Naive thymus-derived CD8-positive, alpha-beta T cell (primary cell): ENCODE data around the gene MUC5B. TPM values are rescaled to one million over a fixed set of nuclear protein-coding genes. Genes with fewer than 3 reads are reported as not detected.
A peak's percentile ranks its signal among the peaks of the same experiment; 100 is the strongest.
"Not testable (repeated sequence)": the region's sequence is repeated elsewhere in the genome, so short reads cannot be mapped to it uniquely, and the experiment has no call there.

Experiments used
- ATAC-seq, 2 donors: fragments of 150-1000 bp; cut with Tn5 transposase in 1 of 2; sonication (Bioruptor Pico), chemical (Tn5 transposase) in 1 of 2; 1 replicate in 1 of 2; 2 replicates in 1 of 2; pipeline ENCODE4 v1.10.0; 2021; ENCODE audit warnings: mild to moderate bottlenecking in 2 of 2, moderate library complexity in 2 of 2
- POLR2A ChIA-PET: fragments of 350-600 bp; sonication (Branson Sonifier 250); formaldehyde crosslinking; loops from one replicate; lab custom pipeline; 2021; ENCODE audit warnings: antibody characterized with exemption; lab: Charles Lee
- DNase-seq, 10 donors: peaks; one replicate each; pipeline versions ENCODE4 v3.0.0 to v3.0.0-alpha.2; 2020 to 2022
- H3K27ac Mint-ChIP-seq, 10 donors: one replicate each; pipeline ENCODE4 v1.8.0; 2020 to 2022; ENCODE audit warnings: mild to moderate bottlenecking in 10 of 10, mixed read lengths in 10 of 10, moderate library complexity in 4 of 10, inconsistent platforms in 1 of 10
- H3K27me3 Mint-ChIP-seq, 5 donors: one replicate each; pipeline ENCODE4 v1.8.0; 2021 to 2022; ENCODE audit warnings: mixed read lengths in 5 of 5
- H3K36me3 Mint-ChIP-seq, 3 donors: one replicate each; pipeline ENCODE4 v1.8.0; 2020 to 2022; ENCODE audit warnings: mixed read lengths in 3 of 3, mild to moderate bottlenecking in 2 of 3, inconsistent platforms in 1 of 3
- H3K4me1 Mint-ChIP-seq, 4 donors: one replicate each; pipeline ENCODE4 v1.8.0; 2021 to 2022; ENCODE audit warnings: mixed read lengths in 4 of 4
- H3K4me3 Mint-ChIP-seq, 10 donors: one replicate each; pipeline ENCODE4 v1.8.0; 2020 to 2022; ENCODE audit warnings: mild to moderate bottlenecking in 10 of 10, mixed read lengths in 10 of 10, moderate library complexity in 6 of 10, inconsistent platforms in 1 of 10
- H3K9me3 Mint-ChIP-seq, 9 donors: one replicate each; pipeline ENCODE4 v1.8.0; 2020 to 2022; ENCODE audit warnings: mixed read lengths in 9 of 9, mild to moderate bottlenecking in 3 of 9, inconsistent platforms in 1 of 9, moderate library complexity in 1 of 9
- polyA plus RNA-seq, 3 donors: library from polyadenylated mRNA; unstranded; fragments of 300-500 nt; fragmentation: Illumina TruSeq; gene quantifications; one replicate each; pipeline ENCODE4 v1.2.3, GENCODE V29; 2021
- total RNA-seq, 8 experiments: library from RNA in 2 of 8; stranded (reverse) in 2 of 8; gene quantifications; one replicate each; pipeline ENCODE4 v1.2.3 and lab custom pipeline; 2021 to 2026

Gene MUC5B
- total and polyA plus RNA-seq, 5 experiments from 2014 or later: not detected

DNA sequence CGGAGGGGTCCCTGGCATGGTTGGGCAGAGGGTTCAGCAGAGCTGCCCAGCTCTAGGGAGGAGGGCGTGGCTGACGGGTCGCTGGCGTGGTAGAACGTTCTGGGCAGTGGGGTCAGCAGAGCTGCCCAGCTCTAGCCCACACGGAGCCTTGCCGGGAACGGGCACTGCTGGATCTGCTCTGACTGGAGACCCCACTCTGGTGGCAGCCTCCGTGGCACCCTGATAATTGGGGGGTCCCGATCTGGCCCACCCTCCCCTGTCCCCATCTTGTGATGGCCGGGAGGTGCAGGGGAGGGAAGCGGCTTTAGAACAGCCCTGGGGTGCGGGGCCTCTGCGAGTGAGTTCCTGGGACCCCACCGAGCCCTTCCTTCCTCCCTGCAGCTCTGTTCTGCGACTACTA, 43.2 kb upstream of the MUC5B start:
- Mint-ChIP-seq H3K9me3 (no peaks in the 10 kb centered on the region), H3K4me1 (peaks cover 0 to 7% (median 4%) of the 10 kb centered on the region in 4 donors), H3K27ac (no peak overlapping the region), H3K36me3 (no peaks in the 10 kb centered on the region), H3K27me3 (peaks cover 0 to 8% (median 5%) of the 10 kb centered on the region in 5 donors), H3K4me3 (no peak overlapping the region)
- no peak for DNase-seq
- no peak for ATAC-seq
- POLR2A ChIA-PET: no interaction called here

DNA sequence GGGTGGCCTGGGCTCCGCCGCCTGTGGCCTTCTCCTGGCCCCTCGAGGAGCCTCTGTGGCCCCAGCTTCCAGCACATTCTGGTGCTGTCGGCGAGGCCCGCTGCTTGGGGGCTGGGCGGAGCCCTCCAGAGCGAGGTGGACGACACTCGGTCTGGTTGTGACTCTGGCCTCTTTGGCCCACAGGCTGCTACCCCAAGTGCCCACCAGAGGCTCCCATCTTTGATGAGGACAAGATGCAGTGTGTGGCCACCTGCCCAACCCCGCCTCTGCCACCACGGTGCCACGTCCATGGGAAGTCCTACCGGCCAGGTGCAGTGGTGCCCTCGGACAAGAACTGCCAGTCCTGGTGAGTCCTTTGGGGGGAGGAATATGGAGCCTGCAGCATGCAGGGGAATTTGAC, 42.7 kb upstream of the MUC5B start:
- Mint-ChIP-seq H3K4me1 (peaks cover 0 to 7% (median 4%) of the 10 kb centered on the region in 4 donors), H3K9me3 (no peaks in the 10 kb centered on the region), H3K4me3 (no peak overlapping the region), H3K36me3 (no peaks in the 10 kb centered on the region), H3K27ac (no peak overlapping the region), H3K27me3 (peaks cover 0 to 8% (median 5%) of the 10 kb centered on the region in 5 donors)
- DNase-seq (no peak), ATAC-seq (no peak)
- POLR2A ChIA-PET: no interaction called here

DNA sequence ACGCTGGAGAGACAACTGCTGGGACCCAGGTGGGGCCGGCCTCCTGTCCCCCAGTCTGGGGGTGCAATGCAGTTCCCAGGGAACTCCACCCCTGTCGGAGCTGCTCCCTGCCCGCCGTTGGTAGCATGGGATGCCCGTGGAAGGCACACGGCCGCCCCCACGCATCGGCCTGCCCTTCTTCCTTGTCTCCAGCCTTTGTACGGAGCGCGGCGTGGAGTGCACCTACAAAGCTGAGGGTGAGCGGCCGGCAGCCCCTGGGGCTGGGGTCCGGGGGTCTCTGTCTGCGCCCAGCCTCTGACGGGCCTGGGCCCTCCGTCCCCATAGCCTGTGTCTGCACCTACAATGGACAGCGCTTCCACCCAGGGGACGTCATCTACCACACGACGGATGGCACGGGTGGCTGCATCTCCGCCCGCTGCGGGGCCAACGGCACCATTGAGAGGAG, 41.9 kb upstream of the MUC5B start:
- ATAC-seq (no peak), DNase-seq (no peak)
- POLR2A ChIA-PET: no interaction called here
- no peak overlapping the region for H3K27ac Mint-ChIP-seq
- no peaks in the 10 kb centered on the region for H3K36me3 Mint-ChIP-seq
- no peaks in the 10 kb centered on the region for H3K9me3 Mint-ChIP-seq
- H3K27me3 Mint-ChIP-seq: peaks cover 0 to 8% (median 0%) of the 10 kb centered on the region in 5 donors
- H3K4me3 Mint-ChIP-seq: no peak overlapping the region
- H3K4me1 Mint-ChIP-seq: peaks cover 0 to 7% (median 3%) of the 10 kb centered on the region in 4 donors

GRCh38 chr11:1181420-1181819, 41.4 kb upstream of the MUC5B start:
- no peaks in the 10 kb centered on the region for H3K9me3 Mint-ChIP-seq
- POLR2A ChIA-PET: no interaction called here
- no peak for ATAC-seq
- no peak overlapping the region for H3K27ac Mint-ChIP-seq
- H3K4me3 Mint-ChIP-seq: peak overlapping the region in 2 of 10 donors; percentile 30 to 35
- DNase-seq: no peak
- peaks cover 0 to 7% (median 3%) of the 10 kb centered on the region in 4 donors for H3K4me1 Mint-ChIP-seq
- peaks cover 0 to 8% (median 0%) of the 10 kb centered on the region in 5 donors for H3K27me3 Mint-ChIP-seq
- no peaks in the 10 kb centered on the region for H3K36me3 Mint-ChIP-seq

GRCh38 chr11:1181853-1182535, 40.9 kb upstream of the MUC5B start:
- DNase-seq: peak in 4 of 10 donors; percentile 16 to 47 (median 44)
- Mint-ChIP-seq H3K36me3 (no peaks in the 10 kb centered on the region), H3K9me3 (no peaks in the 10 kb centered on the region), H3K27me3 (peaks cover 0 to 8% (median 0%) of the 10 kb centered on the region in 5 donors), H3K4me1 (peaks cover 0 to 7% (median 3%) of the 10 kb centered on the region in 4 donors), H3K4me3 (peak overlapping the region in 4 of 10 donors; percentile 20 to 35 (median 26)), H3K27ac (peak overlapping the region in 1 of 10 donors; percentile 18)
- peak; percentile 47 to 73 for ATAC-seq
- POLR2A ChIA-PET: no interaction called here

GRCh38 chr11:1184139-1184538, 38.7 kb upstream of the MUC5B start:
- H3K36me3 Mint-ChIP-seq, H3K27me3 Mint-ChIP-seq, H3K9me3 Mint-ChIP-seq, ATAC-seq, DNase-seq, H3K27ac Mint-ChIP-seq, H3K4me1 Mint-ChIP-seq, H3K4me3 Mint-ChIP-seq, POLR2A ChIA-PET: not testable (repeated sequence)

GRCh38 chr11:1188451-1189130, 34.3 kb upstream of the MUC5B start:
- H3K4me3 Mint-ChIP-seq, H3K36me3 Mint-ChIP-seq, ATAC-seq, H3K27ac Mint-ChIP-seq, H3K27me3 Mint-ChIP-seq, POLR2A ChIA-PET, H3K4me1 Mint-ChIP-seq, H3K9me3 Mint-ChIP-seq: not testable (repeated sequence)
- DNase-seq: peak in 1 of 10 donors; percentile 32

GRCh38 chr11:1189816-1190215, 33.0 kb upstream of the MUC5B start:
- ATAC-seq, H3K9me3 Mint-ChIP-seq, H3K4me1 Mint-ChIP-seq, POLR2A ChIA-PET, H3K36me3 Mint-ChIP-seq, H3K27me3 Mint-ChIP-seq, H3K4me3 Mint-ChIP-seq, H3K27ac Mint-ChIP-seq: not testable (repeated sequence)
- DNase-seq: peak in 1 of 10 donors; percentile 60

GRCh38 chr11:1191786-1192470, 30.9 kb upstream of the MUC5B start:
- H3K36me3 Mint-ChIP-seq, H3K4me1 Mint-ChIP-seq, H3K4me3 Mint-ChIP-seq, ATAC-seq, H3K27me3 Mint-ChIP-seq, POLR2A ChIA-PET, H3K9me3 Mint-ChIP-seq, H3K27ac Mint-ChIP-seq: not testable (repeated sequence)
- peak in 1 of 10 donors; percentile 48 for DNase-seq

DNA sequence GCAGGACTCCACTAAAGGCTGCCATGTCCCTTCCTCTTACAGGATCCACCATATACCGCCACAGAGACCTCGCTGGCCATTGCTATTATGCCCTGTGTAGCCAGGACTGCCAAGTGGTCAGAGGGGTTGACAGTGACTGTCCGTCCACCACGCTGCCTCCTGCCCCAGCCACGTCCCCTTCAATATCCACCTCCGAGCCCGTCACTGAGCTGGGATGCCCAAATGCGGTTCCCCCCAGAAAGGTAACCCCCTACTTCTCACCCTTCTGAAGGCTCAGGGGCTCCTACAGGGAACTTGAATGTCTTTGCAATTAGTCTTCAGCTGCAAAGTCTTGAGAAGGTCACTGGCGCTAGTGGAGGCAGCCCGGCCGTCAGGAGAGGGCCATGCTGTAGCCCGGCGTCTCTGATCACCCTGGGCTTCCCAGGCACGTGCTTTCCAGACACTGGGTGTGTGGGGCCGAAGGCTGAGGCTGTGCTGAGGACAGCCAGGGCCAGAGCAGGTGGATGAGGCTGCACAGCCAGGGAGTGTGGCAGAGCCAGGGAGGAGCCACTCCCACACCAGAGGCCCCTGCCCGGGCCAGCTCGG, 30.0 kb upstream of the MUC5B start:
- DNase-seq (peak in 1 of 10 donors; percentile 35), ATAC-seq (no peak)
- Mint-ChIP-seq H3K9me3 (no peaks in the 10 kb centered on the region), H3K36me3 (no peaks in the 10 kb centered on the region), H3K4me3 (no peak overlapping the region), H3K27ac (peak overlapping the region in 1 of 10 donors; percentile 49), H3K27me3 (peaks cover 0 to 8% (median 7%) of the 10 kb centered on the region in 5 donors), H3K4me1 (no peaks in the 10 kb centered on the region)
- POLR2A ChIA-PET: no interaction called here

DNA sequence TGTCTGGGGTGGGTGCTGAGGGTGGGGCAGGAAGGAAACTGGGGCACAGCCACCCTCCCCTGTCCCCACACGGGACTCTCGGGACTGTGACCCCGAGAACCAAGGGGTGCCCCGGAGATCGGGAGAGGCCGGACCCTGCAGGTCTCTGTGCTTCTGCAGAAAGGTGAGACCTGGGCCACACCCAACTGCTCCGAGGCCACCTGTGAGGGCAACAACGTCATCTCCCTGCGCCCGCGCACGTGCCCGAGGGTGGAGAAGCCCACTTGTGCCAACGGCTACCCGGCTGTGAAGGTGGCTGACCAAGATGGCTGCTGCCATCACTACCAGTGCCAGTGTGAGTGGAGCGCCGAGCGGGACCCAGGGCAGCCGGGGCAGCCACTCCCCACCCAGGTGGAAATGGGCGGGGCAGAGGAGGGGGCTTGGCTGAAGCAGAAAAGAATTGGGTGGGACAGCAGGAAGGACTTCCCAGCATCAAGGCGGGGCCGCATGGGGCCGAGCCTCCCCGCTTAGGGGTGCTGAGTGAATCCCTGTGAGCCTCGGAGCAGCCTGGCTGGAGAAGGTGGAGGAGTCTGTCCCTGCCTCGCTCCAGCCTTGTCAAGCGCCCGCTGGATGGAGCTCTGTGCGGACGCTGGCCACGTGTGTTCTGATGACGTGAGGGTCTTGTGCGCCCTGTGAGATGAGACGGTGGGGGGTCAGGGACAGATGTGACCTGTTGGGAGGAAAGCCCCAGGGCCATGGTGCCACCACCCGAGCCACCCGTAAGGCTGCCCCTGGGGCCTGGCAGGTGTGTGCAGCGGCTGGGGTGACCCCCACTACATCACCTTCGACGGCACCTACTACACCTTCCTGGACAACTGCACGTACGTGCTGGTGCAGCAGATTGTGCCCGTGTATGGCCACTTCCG, 29.3 kb upstream of the MUC5B start:
- no peaks in the 10 kb centered on the region for H3K9me3 Mint-ChIP-seq
- no peak overlapping the region for H3K4me3 Mint-ChIP-seq
- DNase-seq: peak in 1 of 10 donors; percentile 61
- no peak for ATAC-seq
- POLR2A ChIA-PET: no interaction called here
- peaks cover 0 to 8% (median 7%) of the 10 kb centered on the region in 5 donors for H3K27me3 Mint-ChIP-seq
- H3K4me1 Mint-ChIP-seq: no peaks in the 10 kb centered on the region
- H3K36me3 Mint-ChIP-seq: no peaks in the 10 kb centered on the region
- no peak overlapping the region for H3K27ac Mint-ChIP-seq
